ENCODE data around the gene TRIM8. TPM values are rescaled to one million over a fixed set of nuclear protein-coding genes. Genes with fewer than 3 reads are reported as not detected.

Gene TRIM8
- total RNA-seq, 2 donors from 2014 or later: 121 to 156 TPM

GRCh38 chr10:102641880-102642735 lies 2.2 kb upstream of the TRIM8 start:
- Histone ChIP-seq H3K9me3 (no peaks in the 10 kb centered on the region), H3K36me3 (replicated peaks in 1 of 2; ENCODE audit: insufficient read depth in 1 of 2, low read depth in 2 of 2) (no peaks in the 10 kb centered on the region), H3K27me3 (no peaks in the 10 kb centered on the region), H3K4me3 (peak overlapping the region; percentile 38 to 78), H3K4me1 (peaks cover 10% of the 10 kb centered on the region), H3K27ac (peak overlapping the region; percentile 95 to 100 (median 96))
- WGBS, 2 donors: 0 to 1% methylated on average over 13 to 67 of the region's 77 CpGs
- DNase-seq (peak; percentile 99 to 100 (median 99)), ATAC-seq (peak; percentile 73)
- TF ChIP-seq CTCF (IDR thresholded peaks at IDR 0.05): no peak
- TF ChIP-seq POLR2A (IDR thresholded peaks at IDR 0.05): peak; percentile 84 to 93 (median 90)
- intact Hi-C loops (cut with DNase I): no loop called here

GRCh38 chr10:102642736-102643335 lies 1.4 kb upstream of the TRIM8 start:
- Histone ChIP-seq H3K4me3 (peak overlapping the region; percentile 38 to 78), H3K4me1 (peaks cover 18% of the 10 kb centered on the region), H3K27me3 (no peaks in the 10 kb centered on the region), H3K9me3 (no peaks in the 10 kb centered on the region), H3K27ac (peak overlapping the region; percentile 95 to 100 (median 96)), H3K36me3 (replicated peaks in 1 of 2; ENCODE audit: insufficient read depth in 1 of 2, low read depth in 2 of 2) (no peaks in the 10 kb centered on the region)
- peak in 2 of 3 donors; percentile 48 to 62 for TF ChIP-seq POLR2A (IDR thresholded peaks at IDR 0.05)
- TF ChIP-seq CTCF (IDR thresholded peaks at IDR 0.05): no peak
- intact Hi-C loops (cut with DNase I): no loop called here
- 1% methylated on average over 37 to 45 of the region's 45 CpGs for WGBS, 2 donors
- DNase-seq (peak; percentile 71 to 75 (median 73)), ATAC-seq (peak; percentile 1)

GRCh38 chr10:102643336-102644065 lies 778 bp upstream of the TRIM8 start:
- 0 to 1% methylated on average over 50 to 52 of the region's 76 CpGs for WGBS, 2 donors
- ATAC-seq (peak; percentile 19), DNase-seq (peak; percentile 68 to 79 (median 76))

More at GRCh38 chr10:102643336-102644065, 778 bp upstream of the TRIM8 start:
- intact Hi-C loops (cut with DNase I): no loop called here
- no peak for TF ChIP-seq CTCF (IDR thresholded peaks at IDR 0.05)
- TF ChIP-seq POLR2A (IDR thresholded peaks at IDR 0.05): peak; percentile 63 to 88 (median 68)
- Histone ChIP-seq H3K4me3 (peak overlapping the region; percentile 39 to 78), H3K9me3 (no peaks in the 10 kb centered on the region), H3K4me1 (peaks cover 24% of the 10 kb centered on the region), H3K27ac (peak overlapping the region; percentile 95 to 100 (median 96)), H3K27me3 (no peaks in the 10 kb centered on the region), H3K36me3 (replicated peaks in 1 of 2; ENCODE audit: insufficient read depth in 1 of 2, low read depth in 2 of 2) (no peaks in the 10 kb centered on the region)
